Subcutaneous adipose tissue (tissue), 4 donors: ENCODE data around the gene CA9. TPM values are rescaled to one million over a fixed set of nuclear protein-coding genes. Genes with fewer than 3 reads are reported as not detected.

Source experiments
- total RNA-seq, 4 donors: library from RNA; depleted of rRNA; stranded (reverse); fragments of >200 nt; gene quantifications; one replicate each; pipeline ENCODE4 v1.1.0, GENCODE V29; 2016
- TF ChIP-seq, protein P1 (sequence below): fragments of 450-650 bp; IDR thresholded peaks from one replicate; pipeline ENCODE4 v1.5.1; 2016; ENCODE audit warnings: low read depth, mild to moderate bottlenecking, control low read depth, antibody characterized with exemption, moderate library complexity

CA9 gene
- total RNA-seq, 4 donors from 2014 or later, result not detected

DNA sequence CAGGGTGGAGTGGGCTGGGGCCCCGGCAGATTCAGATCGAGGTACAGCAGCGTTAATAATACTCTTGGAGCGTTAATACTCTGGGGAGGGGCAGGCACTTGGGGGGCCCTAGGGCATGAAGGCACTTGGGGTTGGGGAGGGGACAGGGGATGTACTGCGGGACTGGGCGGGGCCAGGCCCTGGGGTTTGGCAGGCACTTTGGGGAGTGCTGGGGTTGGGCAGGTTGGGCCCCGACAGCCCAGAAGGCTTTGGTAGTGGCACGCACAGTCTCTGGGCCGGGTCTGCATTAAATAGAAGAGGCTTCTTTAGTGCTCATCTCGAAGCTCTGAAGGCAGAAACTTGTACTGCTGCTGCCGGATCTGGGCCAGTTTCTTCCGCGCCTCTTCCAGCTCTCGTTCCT, 23.8 kb downstream of the CA9 start:
- TF ChIP-seq, protein P1, sequence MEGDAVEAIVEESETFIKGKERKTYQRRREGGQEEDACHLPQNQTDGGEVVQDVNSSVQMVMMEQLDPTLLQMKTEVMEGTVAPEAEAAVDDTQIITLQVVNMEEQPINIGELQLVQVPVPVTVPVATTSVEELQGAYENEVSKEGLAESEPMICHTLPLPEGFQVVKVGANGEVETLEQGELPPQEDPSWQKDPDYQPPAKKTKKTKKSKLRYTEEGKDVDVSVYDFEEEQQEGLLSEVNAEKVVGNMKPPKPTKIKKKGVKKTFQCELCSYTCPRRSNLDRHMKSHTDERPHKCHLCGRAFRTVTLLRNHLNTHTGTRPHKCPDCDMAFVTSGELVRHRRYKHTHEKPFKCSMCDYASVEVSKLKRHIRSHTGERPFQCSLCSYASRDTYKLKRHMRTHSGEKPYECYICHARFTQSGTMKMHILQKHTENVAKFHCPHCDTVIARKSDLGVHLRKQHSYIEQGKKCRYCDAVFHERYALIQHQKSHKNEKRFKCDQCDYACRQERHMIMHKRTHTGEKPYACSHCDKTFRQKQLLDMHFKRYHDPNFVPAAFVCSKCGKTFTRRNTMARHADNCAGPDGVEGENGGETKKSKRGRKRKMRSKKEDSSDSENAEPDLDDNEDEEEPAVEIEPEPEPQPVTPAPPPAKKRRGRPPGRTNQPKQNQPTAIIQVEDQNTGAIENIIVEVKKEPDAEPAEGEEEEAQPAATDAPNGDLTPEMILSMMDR, result no peak

DNA sequence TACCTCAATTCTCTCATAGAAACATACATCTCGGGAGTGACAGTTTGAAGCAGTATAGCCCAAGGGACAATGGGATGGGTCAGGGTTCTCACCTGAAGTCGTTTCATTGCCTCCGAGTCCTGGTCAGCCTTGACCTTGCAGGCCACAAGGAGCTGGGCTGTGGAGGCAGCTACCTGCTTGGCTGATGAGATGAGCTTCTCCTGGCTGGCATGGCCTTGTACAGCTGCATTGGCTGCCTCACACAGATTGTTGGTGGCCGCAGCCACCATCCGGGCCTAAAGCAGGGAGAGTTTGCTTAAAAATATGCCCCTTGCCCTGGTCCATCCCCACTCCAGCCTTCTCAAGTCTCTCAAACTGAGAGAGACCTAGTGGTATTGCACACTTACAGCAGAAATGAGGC, 24.5 kb downstream of the CA9 start:
- TF ChIP-seq, protein P1, result no peak

DNA sequence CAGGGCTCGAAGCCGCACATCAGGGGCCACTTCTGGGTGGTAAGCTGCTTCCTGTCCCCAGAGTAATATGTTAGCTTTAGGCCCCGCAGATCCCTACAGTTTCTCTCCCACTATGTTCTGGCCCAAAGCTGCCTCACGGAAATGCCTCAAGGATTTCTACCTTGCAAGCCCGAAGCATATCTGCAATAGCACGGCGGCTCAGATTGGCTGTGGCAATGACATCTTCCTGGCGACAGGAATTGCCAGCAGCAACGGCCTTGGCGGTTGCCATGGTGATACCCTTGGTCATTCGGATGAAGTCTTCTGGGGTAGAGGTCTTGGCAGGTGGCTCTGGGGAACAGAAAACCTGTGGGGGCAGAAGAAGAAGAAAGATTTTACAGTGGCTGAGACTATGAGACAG, 26.3 kb downstream of the CA9 start:
- TF ChIP-seq, protein P1, result no peak

DNA sequence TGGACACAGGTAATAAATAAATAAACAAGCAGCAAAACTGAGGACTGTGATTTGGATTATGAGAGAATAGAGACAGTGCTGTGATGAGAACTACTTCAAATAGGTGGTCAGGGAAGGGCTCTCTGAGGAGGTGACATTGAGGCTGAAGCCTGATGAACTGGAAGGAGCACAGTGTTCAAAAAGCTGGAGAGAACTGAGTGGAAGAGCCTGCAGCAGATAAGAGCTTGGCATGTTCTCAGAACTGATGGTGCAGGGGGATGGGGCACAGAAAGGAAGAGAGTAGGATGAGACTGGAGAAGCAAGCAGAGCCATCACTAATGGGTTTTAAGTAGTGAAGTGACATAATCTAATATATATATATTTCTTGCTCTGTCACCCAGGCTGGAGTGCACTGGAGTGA, 27.2 kb downstream of the CA9 start:
- TF ChIP-seq, protein P1, result no peak

DNA sequence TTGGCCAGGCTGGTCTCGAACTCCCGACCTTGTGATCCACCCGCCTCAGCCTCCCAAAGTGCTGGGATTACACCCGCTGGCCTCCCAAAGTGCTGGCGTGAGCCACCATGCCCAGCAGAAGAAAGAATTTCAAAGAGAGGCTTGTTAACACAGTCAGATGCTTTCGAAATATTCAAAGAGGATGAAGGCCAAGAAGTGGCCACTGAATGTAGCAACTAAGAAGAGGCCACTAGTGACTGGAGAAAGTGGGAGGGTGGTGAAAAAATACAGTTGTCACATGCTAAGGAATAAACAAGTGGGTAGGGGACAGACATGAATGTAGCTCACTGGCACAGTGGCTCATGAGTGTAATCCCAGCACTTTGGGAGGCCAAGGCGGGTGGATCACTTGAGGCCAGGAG, 29.0 kb downstream of the CA9 start:
- TF ChIP-seq, protein P1, result no peak

GRCh38 chr9:35703906-35704672, 30.4 kb downstream of the CA9 start:
- TF ChIP-seq, protein P1, result no peak

DNA sequence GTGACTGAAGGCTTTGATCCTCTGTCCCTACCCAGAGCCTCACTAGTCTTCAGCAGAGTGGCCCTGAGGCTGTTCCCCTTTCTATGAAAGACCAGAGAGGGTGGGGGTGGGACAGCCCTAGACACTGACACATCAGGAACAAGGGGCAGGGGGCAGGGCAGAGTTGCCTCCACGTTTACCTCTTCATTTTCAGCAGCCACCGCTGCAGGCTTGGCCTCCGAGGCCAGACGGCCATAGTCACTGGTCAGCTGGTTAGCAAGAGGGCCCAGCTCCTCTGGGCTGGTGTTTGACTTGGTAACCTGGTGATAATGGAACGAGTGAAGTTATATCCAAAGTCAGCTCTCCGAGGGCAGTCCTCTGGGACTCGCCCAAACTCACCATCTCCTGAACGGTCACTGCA, 31.6 kb downstream of the CA9 start:
- TF ChIP-seq, protein P1, result no peak
